HG03159 (cell line): ENCODE data around the gene RGS7.

ENCODE experiments used
- ATAC-seq: cut with Tn5 transposase; IDR thresholded peaks from one replicate; pipeline ENCODE4 v1.9.1; 2021; ENCODE audit warnings: mild to moderate bottlenecking, moderate library complexity; ENCODE audit not compliant: unreplicated experiment

RGS7 gene

DNA sequence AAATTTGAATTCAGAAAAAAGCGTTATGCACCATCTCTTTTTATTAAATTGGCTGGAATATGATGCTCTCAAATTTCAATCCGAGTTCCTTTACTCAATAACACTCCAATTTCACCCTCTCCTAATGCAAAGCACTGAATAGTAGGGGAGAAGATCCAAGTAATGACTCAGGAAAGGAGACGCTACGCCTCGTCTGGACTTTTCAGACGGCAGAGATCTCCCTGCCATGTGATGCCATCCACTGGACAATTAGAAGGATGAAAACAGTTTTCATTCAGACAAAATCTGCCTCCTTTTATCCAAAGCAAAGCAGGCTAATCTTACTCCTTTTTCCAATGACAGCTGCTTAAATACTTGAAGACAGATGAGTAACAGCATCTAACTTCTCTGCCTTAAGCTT, 502.6 kb downstream of the RGS7 start:
- ATAC-seq = no peak

DNA sequence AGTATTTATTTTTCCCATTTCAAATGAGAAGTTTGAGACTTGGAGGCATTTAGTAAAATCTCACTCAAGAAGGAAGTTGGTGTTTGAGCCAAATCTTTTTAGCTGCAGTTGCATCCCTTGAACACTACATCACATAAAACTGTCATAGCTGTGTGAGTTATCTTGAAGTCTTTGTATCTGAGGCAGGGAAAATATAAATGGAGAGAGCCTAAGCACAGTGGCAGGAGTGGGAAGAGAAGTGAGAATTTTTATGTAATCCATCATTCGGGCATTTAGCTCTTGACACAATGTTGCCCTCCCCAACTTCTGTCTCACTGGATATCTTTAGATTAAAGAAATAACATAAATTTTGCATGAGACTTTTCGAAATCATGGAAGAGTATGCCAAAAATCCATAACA, 509.7 kb downstream of the RGS7 start:
- ATAC-seq = no peak

DNA sequence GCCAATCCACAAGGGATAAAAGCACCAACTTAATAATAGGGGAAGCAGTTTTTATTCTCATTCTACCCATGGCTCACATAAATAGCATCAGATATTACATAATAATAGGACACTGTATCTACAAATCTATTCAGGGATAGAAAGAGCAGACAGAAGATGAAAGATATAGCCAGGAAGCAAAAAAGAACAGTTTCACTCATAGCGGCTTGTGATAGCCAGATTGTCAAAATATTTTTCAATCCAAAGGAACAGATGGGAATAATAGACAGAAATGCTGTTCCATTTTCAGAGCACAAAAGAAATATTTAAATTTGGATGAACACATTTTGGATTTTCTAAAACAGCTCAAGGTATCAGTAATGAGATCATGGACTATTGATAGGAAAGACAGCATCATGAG, 512.5 kb downstream of the RGS7 start:
- ATAC-seq = no peak

DNA sequence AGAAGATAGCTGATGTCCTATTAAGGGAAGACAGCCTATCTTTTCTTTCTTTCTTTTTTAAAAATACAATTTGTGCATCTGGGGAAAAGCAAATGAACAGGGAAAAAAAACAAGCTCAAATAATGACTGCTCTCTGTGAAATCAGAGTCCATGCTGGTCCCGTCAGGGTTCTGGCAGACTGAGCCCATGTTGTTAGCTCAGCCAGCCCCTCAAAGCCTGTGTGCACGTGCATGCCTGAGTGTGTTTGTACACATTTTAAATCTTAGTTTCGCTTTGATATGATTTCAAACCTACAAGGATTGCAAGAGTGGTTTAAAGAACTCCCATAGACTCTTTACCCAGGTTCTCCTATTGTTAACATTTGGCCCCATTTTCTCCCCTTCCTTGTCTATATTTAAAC, 513.2 kb downstream of the RGS7 start:
- ATAC-seq = no peak

DNA sequence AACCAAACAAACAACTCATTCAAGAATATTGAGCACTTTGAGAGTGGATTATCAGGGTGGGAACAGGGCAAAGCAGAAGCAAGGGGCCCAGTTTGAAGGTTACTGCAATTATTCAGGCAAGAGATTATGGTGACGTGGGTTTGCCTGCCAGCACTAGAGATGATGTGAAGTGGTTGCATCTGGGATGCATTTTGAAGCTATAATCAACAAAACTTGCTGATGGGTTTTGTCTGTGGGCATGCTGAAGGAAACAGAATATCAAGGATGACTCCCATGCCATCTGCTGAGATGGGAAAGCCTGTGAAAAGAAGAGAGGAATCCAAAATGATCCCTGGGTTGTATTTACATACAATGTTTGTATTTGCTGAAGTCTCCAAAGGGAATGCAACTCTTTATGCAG, 520.7 kb downstream of the RGS7 start:
- no peak for ATAC-seq

DNA sequence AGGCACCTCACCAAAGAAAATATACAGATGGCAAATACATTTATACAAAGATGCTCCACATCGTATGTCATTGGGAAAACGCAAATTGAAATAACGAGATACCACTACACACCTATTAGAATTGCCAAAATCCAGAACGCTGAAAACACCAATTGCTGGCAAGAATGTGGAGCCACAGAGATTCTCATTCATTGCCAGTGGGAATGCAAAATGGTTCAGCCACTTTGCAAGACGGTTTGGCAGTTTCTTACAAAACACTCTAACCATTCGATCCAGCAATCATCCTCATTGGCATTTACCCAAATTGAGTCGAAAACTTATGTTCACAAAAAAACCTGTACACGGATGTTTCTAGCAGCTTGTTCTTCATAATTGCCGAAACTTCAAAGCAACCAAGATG, 521.7 kb downstream of the RGS7 start:
- no peak for ATAC-seq

DNA sequence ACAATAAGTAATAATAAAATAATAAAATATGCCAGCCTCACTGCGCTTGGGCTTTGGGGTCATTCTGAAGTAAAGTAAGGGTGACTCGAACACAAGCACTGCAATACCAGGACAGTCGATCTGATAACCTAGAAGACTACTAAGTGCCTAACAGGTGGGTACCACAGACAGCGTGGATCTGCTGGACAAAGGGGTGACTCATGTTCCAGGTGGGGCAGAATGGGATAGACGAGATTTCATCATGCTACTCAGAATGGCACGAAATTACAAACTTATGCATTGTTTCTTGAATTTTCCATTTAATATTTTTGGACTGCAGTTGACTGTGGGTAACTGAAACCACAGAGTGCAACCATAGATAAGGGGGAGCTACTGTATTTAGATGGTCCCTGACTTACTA, 523.9 kb downstream of the RGS7 start:
- ATAC-seq = no peak

DNA sequence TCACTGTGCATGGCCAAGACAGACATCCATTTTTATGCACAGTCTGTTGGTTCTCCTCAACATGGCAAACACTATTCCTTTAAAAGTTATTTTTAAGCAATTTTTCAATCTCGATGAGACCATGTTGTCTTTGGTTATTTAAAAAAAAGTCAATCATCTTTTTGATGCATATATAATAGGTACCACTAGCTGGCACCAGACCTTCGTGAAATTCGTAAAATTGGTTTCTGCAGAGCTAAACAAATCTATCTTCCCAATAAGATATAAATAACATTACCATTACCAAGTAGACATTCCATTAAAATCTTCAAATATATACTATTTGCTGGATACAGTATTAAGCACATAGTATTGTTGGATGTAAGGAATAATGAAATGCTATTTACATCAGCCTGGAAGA, 525.1 kb downstream of the RGS7 start:
- ATAC-seq = no peak

DNA sequence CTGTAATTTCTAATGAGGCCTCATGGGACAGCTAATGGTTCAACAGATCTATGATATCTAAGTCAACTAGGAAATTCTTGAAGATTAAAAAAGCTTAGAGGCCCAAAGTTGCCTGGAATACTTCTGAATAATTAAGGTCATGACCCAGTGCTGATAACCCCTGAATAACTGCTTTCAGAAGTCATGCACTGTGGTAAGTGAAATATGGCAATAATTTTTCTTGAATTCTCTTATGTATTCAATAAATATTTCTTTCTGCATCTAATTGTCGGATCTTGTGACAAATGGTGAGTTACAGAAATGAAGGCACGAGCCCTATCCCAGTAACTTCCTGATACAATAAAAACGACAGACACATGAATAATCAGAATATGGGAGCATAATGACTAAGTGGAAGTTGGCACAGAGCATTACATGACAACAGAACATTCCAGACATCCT, 525.8 kb downstream of the RGS7 start:
- ATAC-seq = no peak

DNA sequence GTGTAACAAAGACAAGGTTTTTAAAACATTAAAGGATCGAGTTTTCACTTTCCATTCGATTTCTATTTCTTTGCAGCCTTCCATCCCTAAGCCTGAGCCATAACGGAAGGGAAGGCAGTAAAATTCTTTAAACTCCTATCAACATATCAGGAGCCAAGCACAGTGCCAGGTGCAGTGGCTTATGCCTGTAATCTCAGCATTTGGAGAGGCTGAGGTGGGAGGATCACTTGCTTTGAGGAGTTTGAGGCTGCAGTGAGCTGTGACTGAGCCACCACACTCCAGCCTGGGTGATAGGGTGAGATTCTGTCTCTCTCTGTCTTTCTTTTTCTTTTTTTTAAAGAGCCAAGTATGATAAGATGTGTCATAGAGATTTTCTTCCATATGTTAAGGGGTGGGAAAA, 527.5 kb downstream of the RGS7 start:
- no peak for ATAC-seq

DNA sequence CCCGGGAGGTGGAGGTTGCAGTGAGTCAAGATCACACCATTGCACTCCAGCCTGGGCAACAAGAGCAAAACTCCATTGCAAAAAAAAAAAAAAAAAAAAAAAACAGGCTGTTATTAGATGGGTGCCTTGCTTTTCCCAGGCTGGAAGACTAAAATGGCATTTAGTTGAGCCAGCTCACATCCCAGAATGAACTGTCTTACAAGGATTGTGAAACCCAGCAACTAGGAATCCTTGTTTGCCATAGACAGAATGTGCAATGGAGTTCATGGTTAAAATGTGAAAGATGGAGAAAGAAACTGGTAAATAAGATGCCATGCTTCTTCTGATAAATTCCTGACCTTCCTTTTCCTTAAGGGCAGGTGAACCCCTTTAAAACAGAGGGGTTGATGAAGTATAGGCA, 529.2 kb downstream of the RGS7 start:
- no peak for ATAC-seq

DNA sequence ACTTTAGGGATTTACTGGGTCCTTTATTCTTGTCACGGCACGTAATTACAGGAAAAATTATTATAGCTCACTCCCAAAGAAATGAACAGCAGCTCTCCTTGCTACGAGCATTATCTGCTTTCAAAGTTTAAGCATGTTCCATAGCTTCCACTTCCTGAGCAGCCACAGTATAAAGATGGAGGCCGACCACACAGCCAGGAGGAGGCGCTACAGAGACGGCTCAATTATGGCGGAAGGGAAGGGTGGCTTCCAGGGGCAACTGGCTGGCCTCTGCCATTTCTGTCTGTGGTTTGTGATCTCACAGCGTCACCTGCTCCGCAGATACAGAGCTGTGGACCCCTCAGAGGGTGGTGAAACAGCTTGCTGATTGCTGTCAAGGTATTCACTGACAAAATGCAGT, 532.8 kb downstream of the RGS7 start:
- no peak for ATAC-seq

DNA sequence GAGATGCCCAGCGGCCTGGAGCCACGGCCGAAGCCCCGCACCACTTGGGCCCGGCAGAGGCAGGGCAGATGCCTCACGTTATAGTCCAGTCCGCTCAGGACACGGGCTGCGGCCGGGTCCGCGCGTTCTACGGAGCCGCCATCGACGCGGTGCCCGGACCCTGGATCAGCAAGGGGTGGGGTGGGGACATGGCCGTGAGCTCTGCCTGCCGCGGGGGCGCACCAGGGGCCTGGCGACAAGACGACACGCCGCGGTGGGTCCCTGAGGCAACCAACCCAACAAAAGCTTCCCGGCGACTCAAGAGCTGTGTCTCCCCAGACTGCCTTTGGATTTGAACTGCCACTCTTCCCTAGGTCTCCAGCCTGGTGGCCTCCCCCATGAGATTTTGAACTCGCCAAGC, 533.6 kb downstream of the RGS7 start:
- ATAC-seq = no peak

DNA sequence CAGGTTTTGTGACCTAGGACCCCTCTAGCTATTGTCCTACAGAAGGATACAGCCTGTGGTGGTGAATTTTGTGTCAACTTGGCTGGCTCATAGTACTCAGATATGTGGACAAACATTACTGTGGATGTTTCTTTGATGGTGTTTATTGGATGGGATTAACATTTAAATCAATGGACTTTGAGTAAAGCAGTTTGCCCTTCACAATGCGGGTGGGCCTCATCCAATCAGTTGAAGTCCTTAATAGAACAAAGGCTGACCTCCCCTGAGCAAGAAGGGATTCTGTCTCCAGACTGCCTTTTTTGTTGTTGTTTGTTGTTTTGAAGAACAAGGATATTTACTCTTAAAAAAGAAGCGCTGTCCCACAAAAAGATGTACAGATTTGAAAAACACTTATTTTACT, 535.1 kb downstream of the RGS7 start:
- ATAC-seq = no peak

DNA sequence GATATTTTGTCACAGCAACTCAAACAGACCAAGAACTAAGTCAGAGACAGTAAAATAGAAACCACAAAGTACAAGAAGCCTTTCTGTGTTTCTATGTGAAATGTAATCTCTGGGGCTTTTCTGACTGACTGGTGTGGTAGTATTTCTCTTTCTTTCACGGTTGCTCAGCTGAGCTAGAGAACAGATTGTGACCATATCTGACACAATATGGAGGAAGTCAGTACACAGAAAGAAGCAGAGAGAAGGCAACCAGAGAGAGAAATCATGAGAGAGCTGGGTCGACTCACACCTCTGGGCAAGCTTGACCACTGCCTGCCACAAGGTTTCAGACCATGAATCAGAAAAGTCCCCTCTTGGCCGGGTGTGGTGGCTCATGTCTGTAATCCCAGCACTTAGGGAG, 536.2 kb downstream of the RGS7 start:
- no peak for ATAC-seq

DNA sequence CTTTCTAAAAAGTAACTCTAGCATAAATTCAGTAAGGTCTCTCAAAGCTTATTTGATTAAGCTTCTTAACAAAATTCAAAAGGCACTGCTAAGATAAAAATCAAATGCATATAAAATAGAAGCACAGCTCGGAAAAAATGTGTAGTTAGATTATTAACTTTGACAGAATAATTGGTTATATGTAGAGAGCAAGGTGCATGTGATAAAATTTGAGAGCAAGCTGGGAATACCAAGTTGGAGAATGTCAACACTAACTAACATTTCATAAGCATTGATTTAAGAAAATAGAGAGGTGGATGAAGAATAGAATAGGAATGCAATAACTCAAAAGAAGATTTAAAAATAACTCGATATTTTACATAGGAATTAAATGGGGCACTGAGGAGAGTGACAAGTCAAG, 540.5 kb downstream of the RGS7 start:
- no peak for ATAC-seq

DNA sequence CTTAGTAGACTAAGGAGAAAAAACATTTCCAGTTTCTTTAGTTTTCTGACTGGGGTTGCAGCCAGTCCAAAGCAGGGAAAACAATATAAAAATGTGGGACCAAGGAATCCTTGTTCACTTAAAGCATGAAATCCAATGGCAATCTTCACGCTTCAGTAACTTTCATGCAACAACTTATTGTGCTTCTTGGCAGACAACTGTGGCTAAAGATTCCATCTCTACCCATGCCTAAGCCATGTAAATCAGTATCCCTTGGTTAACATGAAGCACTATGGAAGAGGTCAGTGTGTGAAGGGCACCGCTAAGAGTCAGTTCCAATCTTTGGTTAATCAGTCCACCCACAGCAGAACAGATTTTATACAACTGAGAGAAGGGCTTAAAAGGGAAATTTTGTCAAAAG, 543.3 kb downstream of the RGS7 start:
- no peak for ATAC-seq

DNA sequence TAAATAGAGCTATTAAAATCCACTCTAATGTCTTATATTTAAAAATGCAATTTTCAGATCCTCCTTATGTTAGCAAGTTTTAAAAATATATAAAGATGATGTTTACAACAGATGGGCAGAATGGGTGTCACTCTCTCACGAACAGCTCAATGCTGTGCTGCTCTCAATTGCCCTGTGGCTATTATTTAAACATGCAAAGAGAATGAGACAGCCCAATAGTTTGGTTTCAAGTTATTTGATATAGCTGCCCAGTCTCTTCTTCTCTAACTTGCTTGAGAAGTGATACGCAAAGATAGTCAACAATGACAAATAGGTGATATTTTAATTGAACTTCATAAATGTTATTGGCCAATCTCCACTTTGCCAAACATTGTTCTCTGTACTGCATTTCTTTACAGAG, 545.7 kb downstream of the RGS7 start:
- ATAC-seq = no peak

DNA sequence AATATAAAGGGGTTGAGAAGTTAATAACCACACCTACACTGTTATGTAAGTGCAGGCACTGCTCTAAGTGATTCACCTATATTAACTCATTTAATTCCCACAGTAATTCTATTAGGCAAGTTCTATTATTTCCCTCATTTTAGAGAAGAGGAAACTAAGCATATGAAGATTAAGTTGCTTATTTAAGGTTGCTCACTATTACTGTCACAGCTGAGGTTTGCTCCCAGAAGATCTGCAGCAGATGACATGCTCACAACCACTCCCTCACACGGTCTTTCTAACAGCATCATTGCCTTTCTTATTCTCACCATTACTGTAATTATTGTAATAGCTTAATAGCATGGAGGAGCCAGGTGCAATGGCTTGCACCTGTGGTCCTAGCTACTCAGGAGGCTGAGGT, 548.6 kb downstream of the RGS7 start:
- ATAC-seq = no peak

DNA sequence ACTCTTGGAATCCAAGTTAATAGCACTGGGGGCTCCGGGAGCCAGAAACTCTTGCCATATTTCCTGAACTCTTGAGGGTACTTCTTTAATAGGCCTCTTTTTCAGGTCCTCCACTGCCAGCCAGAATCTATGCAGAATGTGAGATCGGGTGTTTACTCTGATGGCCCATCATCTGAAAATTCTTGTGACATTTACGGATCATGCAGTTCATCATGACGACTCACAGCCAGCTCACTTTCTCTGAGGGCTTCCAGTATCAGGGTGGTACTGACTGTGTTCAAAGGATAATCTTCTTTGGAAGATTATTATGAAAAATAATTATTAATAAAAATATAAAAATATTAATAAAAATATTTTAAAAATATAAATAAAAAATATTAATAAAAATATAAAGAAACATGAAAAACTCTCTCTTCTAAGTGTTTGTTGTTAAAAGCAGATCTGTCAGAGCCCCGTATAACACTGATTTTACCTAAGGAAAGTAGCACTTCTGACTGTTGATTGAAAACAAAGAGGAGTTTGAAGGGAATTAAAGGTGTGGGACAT, 550.7 kb downstream of the RGS7 start:
- no peak for ATAC-seq

DNA sequence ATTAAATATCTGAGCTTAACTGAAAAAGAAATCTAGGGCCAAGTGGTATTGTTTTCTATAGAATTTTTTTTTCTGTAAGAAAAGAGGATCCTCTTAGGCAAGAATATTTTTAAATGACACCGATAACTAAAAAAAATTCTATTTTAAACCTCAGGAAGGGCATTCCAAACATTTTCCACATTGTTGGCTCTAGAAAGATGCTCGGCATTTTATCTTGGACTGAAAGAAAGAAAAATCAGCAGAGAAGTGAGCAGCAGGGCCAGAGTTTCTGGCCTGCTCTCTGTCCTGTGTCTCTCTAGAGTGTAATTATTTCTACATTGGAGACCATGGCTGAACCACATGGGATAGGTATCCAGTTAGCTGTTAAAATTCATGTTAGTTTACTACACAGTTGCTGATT, 552.5 kb downstream of the RGS7 start:
- ATAC-seq = no peak

DNA sequence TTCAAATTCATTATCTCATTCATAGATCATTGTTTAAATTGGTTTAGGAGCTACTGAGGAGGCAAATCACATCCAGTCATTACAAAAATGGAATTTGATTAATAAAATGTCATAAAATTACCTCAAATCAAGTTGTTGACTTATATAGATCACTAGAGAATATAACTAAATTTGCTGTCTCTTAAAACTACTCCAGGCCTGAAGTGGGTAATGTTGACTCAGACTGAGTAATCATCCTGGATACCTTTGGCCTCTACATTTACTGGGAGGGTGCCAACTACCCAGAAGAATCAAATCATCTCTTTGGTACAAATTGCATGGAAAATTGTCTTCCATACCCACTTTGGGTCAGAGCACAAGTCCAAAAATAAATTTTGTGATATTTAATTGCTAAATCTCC, 553.9 kb downstream of the RGS7 start:
- ATAC-seq = no peak

DNA sequence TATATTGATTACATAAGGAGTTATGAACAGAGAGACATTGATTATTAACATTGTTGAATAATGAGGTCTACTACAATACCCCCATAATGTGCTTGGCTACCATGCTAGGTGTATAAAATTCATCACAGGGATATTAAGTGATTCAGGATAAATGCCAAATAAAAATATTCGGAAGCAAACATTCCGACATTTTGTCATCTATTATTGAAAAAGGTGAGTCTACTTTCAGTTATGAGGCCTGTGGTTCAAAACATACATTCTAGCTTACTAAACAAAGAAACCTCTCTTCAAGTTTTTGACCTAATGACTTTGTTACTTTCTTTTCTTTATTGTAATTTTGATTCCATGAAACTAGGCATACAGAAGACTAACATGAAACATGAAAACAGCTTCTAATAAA, 554.7 kb downstream of the RGS7 start:
- no peak for ATAC-seq

DNA sequence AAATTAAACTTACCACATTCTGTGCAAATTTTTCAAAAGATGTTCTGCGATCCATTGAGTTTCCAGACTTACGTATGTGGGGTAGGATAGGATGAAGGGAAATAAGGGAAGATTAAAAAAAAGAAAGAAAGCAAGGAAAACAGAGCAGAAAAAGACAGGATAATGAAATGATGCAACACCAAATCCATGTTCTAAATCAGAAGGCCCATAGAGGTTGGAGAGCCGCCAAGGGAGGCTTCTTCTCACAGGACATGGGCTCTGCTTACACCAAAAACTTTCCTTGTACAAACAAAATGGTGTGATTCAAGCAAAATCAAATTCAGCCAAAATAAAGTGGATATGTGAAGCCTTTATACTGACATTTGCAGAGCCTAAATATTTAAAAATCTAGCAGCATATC, 555.6 kb downstream of the RGS7 start:
- ATAC-seq = no peak
